ENCODE measurements around the gene AOPEP.

DNA sequence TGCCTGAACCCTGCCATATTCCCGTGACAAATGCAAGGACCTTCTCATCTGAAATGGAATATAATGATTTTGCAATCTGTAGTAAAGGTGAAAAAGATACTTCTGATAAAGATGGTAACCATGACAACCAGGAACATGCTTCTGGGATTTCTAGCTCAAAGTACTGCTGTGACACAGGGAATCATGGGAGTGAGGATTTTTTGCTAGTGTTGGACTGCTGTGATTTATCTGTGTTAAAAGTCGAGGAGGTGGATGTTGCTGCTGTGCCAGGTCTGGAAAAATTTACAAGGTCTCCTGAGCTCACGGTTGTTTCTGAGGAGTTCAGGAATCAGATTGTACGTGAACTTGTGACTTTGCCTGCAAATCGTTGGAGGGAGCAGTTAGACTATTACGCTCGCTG, 33.5 kb downstream of the AOPEP start:
- TF ChIP-seq POLR2A (IDR thresholded peaks at IDR 0.05): no peak
- TF ChIP-seq, protein P1, sequence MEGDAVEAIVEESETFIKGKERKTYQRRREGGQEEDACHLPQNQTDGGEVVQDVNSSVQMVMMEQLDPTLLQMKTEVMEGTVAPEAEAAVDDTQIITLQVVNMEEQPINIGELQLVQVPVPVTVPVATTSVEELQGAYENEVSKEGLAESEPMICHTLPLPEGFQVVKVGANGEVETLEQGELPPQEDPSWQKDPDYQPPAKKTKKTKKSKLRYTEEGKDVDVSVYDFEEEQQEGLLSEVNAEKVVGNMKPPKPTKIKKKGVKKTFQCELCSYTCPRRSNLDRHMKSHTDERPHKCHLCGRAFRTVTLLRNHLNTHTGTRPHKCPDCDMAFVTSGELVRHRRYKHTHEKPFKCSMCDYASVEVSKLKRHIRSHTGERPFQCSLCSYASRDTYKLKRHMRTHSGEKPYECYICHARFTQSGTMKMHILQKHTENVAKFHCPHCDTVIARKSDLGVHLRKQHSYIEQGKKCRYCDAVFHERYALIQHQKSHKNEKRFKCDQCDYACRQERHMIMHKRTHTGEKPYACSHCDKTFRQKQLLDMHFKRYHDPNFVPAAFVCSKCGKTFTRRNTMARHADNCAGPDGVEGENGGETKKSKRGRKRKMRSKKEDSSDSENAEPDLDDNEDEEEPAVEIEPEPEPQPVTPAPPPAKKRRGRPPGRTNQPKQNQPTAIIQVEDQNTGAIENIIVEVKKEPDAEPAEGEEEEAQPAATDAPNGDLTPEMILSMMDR (IDR thresholded peaks at IDR 0.05): no peak

Measured in uterus (tissue), 2 donors.